SKM-1 treated with dmso at 0.1 percent for 144 hours (cell line): Measurements from ENCODE around the gene FARS2.
"Not testable (repeated sequence)": the region's sequence is repeated elsewhere in the genome, so short reads cannot be mapped to it uniquely, and the experiment has no call there.

Experiments used
- DNase-seq: peaks from one replicate; lab custom pipeline; 2025; ENCODE audit not compliant: unreplicated experiment; lab: John Stamatoyannopoulos, UW

The FARS2 gene

DNA sequence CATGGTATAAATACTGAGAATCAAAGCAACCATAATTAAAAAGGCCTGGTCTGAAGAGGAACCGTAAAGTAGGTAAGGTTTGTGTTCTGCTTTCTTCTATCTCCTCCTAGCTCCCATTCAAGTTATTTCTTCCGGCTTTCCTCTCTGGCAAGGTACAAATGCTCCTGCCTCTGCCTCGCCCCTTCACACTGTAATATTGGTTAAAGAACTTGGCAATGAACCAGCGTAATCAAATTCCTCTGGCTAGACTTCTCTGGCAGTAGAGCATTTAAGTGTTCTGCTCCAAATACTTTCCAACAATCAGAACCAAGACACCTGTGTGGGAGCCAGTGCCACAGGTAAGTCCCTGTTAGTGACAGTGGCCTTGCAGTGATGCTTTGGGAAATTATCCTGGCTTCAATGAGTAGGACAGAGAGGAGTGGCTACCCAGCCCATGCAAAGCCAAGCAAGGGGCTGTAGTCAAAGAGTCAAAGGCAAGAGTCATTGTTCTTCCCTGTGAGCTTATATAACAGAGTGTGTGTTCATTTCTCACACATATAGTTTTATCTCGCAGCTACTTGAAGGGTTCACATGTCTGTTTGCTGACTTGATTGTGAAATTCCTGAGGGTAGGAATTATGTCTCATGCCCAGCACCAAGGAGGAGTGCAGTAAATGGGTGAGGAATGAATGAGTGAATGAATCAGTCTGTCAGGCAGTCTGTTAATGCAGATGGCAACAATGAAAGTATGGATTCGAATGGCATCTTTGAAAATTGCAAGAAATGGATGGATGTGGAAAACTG lies 416.1 kb downstream of the FARS2 start:
- no peak for DNase-seq

DNA sequence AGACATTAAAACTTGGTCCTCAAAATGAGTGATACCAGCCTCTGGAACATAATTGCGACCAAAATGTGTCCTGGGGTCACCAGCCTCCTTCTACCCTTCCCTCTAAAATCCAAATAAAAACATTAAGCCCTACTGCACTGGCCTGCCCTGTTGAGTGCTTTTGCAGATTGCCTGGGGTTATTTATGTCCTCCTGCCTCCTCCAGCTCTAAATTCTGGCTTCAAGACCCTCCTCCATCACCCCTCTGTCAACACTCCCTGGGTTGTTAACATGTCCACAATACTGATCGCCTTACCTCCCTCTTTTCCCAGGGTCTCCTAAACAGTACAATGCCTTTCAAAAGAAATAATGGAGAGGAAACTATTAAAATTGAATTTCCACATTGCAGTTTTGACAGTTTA lies 418.0 kb downstream of the FARS2 start:
- no peak for DNase-seq

DNA sequence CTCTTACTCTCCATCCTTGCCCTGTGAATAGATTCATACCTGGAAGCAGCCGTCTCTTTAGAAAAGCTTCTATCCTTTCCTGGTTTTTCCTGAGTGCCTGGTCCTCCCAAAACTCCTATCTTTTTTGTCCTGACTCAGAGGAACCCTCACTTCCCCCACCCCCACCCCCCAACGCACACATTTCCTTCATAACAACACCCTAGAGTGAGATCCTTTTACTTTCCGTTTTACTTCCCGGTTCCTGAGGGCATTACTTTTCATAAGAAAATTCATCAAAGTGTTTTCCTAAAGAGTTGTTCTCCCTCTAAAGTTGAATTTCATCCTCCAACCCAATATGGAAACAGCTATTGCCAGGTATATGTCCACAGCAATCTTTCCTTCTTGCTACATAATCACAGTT lies 418.4 kb downstream of the FARS2 start:
- no peak for DNase-seq

DNA sequence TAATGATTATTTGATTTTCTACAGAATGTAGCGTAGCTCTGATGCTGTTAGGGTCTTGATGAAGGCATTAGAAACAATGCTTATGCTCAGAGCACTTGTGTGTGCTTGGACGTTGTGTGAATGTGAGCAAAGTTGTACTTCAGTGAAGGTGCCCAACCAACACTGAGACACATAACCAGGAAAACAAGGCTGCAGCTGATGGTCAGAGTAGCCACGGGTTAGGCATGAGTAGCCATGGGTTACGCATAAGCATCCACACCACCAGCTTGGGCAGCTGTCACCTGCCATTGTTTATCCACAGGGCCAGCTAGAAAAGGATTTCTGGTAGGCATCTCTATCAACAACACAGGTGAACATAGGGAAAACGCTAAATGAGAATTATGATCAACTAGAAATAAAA lies 418.8 kb downstream of the FARS2 start:
- DNase-seq = no peak

DNA sequence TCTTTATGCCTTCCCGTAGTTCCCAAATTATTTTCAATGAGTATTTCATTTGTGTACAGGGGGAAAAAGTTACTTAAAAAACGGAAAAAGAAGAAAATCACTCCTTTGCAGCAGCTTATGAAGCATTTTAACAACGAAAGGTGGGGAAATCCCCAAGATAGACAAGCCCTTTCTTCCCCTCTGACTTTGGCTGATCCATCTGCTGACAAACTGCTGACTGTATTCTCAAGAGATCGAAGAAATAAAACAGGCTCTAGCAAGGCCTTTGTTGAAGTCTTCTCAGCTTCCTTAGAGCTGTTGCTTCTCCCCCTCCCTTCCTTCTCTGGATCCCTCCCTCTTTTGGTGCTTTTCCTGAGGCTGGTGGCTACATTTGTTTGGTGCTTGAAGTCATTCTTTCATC lies 420.2 kb downstream of the FARS2 start:
- DNase-seq = no peak

DNA sequence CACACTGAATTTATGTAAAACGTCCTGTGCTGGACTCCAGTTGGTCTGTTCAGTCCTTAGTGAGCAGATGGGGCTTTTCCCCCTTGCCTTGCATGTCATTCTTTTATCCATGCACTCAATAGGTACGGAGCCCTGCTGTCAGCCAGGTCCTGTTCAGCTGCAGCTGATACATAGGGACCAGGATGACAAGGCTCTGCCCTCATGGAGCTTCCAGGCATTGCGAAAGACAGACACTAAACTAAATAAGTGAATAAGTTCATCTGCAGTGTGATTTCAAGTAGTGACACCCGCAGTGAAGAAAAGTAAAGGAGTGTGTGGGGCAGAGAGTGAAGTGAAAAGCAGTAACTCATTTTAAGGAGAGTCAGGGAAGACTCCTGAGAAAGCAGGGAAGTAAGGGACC lies 421.2 kb downstream of the FARS2 start:
- no peak for DNase-seq

DNA sequence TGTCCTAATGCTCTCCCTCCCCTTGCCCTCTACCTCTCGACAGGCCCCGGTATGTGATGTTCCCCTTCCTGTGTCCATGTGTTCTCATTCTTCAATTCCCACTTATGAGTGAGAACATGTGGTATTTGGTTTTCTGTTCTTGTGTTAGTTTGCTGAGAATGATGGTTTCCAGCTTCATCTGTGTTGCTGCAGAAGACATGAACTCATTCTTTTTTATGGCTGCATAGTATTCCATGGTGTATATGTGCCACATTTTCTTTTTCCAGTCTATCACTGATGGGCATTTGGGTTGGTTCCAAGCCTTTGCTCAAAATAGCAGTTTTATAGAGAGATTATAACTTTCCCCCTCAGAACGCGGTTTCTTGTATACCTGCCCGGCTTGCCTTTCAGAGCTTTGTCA lies 422.4 kb downstream of the FARS2 start:
- not testable (repeated sequence) for DNase-seq

DNA sequence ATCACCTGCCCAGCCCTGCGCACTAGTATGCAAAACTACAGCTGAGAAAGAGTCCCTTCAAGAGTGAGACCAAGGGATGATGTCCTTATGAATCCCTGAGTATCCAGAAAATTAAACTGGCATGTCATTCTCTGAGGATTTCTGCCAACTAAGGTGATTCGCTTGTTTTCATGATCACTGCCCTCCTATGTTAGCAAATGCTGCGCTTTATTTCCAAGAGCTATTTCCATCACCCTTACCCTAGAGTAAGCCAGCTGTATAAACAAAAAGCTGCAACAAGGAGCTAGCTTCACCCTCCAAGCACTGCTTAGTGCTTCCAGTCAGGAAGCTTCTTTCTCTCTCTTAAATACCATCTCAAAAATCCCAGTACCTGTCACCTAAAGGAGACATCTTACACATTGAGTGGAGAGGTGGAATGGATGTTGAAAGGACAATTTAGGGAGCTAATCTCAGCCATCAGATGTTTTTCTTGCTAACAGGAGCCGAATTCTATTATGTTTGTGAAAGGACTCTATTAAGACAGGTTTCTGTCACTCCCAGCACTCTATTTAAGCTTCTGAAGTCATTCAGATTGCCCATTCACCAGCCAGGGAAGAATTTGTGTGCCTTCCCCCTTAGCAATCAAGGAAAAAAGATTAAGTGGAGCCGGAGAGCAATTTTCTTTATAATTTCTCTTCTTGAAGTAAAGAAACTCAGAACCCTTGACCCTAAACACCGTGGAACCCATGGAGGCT lies 423.2 kb downstream of the FARS2 start:
- DNase-seq = no peak

DNA sequence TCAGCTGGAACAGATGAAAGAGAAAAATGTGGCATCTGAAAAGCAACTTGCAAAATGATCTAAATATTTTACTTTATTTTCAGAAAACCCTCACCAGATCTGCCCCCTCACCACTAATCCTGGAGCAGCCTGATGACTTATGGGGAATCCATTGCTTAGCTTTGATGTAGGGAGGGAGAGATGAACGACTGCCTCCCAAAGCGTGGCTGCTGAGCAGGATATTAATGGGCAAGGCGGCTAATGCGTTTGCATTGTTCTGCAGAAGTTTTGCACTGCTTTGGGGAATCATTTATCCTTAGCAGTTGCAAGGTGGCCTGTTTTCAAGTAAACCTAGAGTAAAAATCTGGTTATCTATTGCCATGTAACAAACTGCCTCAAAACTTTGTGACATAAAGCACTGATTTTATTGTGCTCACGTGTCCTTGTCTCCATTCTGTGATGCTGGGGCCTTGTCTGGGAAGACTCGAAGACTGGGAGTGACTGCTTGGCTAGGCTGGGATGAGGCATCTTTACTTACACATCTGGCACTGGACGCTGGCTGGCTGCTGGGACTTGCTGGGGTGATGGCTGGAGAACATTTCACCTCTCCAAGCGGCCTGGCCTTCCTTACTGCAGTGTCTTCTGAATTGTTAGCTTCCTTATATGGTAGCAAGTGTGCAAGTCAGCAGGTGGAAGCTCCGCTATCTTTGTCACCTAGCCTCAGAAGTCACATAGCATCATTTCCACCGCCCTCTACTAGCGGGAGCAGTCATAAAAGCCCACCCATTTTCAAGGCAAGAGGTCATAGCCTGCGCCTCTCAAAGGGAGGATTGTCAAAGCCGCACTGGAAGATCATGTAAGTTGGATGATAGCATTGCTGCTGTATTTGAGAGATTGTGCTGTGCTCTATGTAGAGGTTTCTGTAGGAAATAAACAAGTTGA lies 432.2 kb downstream of the FARS2 start:
- no peak for DNase-seq

DNA sequence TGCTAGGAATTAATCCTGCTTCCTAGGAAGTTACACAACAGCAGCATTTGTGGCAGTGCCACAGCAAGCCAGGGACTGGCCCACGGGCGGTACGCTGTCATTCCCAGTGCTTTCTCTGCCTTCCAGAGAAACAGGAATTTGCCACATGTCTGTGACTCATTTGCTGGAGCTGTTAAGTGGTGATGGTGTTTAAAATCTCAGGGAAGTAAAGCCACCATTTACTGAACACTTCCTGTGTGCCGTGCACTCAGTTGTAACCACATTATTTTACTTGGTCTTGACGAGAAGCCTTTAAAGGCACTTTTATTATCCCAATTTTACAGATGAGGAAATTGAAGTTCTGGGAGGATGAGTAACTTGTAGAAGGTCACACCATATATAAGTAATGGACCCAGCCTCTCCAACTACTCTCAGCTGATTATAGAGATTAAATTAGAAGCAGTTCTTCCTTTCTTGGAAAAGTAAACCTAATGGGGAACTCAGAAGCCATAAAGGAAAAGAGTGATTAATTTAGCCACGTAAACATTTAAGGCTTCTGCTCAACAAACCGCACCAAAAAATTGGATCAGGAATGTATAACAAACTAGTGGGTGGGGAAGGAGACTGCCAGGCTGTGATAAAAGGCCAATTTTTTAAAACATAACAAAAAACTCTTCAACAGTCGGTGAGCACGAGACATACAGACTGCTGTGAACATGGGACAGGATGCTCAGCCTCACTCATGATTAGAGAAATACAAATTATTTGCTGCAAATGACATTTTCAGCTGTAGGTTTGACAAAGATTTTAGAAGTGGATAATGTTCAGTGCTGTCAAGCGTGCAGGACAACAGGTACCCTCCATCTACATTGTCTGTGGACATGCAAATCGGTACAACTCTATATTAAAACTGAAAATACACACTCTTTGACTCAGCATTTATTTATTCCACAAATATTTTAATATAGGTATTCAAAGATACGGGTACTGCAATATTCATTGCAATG lies 434.2 kb downstream of the FARS2 start:
- no peak for DNase-seq

DNA sequence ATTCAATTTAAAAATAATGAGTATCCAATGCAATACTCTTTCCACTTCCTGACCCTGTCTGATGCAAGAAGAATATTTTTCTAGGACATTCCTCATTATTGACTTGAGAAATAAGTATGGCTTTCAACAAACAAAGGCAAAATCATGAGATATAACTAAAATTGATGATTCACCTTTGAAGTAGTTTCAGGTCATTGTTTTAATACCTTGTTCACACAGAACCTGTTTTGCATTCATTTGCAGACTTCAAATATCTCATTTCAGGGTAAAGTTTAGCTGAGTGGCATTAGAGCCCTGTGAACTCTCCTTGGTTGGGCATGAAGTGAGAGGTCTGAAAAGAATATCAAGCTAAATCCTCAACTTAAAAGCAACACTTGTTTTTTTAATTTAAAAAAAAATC lies 436.2 kb downstream of the FARS2 start:
- no peak for DNase-seq

DNA sequence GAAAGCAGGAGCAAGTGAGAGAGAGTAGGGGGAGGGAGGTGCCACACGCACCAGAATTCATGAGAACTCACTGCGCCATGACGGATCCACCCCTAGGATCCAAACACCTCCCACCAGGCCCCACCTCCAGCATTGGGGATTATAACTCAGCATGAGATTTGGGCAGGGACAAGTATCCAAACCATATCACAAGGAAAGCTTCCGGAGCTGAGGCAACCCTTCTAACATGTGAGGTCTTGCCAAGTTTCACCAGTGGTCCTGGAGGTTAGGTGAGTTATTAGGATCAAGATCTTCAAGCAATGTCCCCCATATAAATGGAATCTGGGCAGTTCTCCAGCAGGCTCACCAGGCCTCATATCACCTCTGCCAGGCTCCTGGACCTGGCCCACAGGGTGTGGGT lies 437.0 kb downstream of the FARS2 start:
- DNase-seq = no peak

DNA sequence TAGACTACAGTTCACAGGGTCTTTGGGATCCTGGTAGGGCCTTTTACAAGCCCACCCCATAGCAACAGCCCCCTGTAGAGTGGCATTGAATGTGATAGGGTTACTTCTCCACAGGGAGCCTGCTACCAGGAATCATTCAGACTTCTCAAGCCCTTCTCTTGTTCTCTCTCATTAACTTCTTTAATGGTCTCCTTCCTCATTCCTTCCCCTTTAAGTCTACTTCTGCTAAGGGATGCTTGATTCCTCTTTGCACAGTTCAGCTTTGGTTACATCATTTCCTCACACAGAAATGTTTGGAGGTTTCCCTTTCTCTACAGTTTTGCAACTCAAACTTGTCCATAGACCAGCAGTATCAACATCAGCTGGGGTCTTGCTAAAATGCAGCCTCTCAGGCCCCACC lies 437.8 kb downstream of the FARS2 start:
- peak; percentile 97 for DNase-seq

DNA sequence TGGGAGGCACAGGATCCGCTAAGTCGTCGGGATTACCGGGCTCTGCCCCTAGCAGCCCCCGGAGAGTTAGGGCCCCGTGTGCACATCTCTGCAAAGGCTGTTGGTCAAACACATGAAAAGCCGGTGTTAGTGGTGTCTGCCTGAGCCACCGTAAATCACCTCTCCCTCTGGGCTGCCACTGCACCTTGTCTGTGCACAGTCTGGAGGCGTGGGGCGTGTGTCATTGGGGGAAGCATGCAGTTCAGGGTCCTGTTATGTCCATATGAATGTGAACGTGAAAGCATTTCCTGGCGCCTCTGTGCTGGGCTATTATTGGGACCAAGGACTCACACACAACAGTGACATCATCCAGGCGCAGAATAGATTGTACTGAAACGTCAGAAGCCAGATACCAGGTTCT lies 439.9 kb downstream of the FARS2 start:
- no peak for DNase-seq

DNA sequence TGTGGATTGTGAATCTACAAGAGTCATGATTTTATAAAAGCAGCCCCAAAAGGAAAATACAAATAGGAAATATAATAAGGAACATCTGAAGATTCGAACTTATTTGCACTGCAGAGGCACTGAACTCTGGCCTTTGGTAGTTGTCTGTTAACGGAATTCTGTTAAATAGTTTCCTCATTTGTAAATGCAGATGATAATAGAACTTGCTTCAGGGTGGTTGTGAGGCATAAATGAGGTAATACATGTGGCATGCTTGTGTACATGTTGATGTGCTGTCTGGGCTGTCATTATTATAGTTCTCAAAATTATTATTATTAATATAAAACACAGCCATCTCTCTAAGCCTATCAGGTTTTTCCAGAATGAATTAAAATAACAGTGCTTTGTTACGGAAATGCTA lies 443.4 kb downstream of the FARS2 start:
- no peak for DNase-seq

DNA sequence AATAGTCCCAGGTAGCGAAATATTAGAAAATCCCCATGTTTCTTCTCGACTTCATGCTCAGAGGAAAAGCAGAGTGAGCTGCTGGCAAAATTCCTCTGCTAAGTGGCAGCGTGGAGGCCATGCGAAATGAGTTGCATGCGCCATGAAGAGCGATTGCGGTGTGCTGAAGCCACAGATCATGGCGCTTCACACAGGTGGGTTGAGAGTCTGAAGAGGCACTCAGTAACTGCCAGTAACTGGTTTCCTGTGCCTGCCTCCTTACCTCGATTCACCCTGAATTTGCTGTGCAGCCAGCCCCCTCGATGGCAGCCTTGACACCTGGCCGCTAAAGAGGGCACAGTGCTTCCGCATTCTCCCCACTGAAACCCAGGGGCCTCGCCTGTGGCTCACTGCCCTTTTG lies 443.9 kb downstream of the FARS2 start:
- no peak for DNase-seq

DNA sequence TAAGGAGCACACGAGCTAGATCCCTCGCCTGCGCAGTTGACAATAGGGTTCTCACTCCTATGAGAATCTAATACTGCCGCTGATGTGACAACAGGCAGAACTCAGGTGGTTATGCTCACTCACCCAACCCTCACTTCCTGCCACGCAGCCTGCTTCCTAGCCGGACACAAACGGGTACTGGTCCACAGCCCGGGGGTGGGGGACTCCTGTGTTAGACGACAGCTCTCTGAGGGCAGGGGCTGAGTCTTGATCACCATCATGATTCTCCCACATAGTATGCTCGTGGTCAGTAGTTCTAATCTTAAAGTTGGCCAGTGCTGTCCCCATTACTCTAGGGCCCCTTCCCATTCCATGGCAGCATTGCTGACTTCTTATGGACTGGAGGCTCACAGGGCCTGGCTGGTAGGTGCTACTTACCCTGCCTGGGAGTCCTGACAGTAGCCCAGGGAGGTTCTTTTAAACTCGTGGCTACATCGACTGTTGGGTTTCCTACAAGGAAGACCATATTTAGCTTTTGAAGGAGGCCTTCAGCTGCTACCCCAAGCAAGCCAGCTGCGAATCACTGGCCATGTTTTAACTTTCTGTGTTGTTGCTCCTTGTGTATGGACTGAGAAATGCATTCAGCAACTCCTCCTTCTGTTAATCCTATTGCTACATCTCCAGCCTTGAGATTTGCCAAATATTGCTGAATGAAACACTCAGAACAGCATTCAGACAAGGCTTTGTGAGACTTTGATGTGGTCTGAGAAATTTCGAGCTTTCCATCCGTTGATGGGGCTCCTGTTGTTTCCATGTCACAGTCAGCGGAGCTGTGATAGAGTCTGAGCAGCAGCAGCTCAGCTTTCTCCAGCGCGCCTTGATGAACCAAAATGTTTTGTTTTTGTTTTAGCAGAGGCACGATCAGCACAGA lies 445.1 kb downstream of the FARS2 start:
- no peak for DNase-seq

DNA sequence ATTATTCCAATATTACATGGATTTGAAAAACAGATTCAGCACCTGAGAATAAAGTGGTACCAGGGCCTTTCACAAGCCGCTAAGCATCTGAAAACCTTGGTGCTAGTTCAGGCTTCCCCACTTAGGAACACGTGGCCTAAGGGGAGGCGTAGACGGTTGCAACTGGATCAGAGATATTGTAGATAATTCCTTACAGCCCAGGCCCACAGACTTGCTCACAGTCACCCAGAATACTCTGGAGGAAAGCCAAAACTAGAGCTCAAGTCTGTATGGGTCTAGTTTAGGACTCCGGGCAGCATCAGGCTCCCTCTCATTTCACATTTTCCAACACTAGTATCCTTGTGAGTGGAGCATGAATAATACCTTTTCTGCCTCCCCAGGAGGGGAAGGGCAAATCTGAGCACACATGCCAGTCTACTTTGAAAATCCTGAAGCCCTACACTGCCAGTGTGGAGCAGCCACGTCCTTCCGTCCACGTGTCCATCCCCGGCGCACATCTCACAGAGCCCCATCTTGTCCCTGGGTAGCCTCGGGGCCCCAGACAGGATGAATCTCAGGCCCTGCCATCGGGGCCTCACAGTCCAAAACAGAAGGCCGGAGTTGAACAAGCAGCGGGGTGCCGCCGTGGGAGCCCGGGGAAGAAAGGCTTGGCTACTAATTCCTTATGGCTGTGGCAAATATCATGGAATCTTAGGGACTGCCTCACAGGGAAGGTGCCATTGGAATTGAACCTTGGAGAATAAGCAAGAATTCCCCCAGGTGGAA lies 446.1 kb downstream of the FARS2 start:
- DNase-seq = no peak

DNA sequence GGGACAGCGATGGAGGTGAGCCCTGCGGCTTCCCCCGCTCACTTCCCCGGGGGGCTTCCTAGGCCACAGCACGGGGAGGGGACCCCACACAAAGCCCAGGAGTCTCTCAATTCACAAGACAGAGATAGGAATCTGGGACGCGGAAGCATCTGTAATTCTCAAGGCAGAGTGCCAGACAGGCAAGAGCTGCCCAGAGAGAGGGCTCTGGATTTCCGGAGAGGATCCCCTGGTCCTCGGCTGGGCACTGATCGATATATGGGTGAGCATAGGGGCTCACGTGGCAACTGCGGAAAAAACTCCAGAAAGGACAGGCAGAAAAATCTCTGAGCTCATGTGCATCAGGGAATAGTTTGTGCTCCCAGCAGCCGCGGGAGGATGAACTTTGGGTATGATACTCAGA lies 449.2 kb downstream of the FARS2 start:
- no peak for DNase-seq
